ENCODE results near the gene SLC17A2. TPM values are rescaled to one million over a fixed set of nuclear protein-coding genes. Genes with fewer than 3 reads are reported as not detected.
A peak's percentile ranks its signal among the peaks of the same experiment; 100 is the strongest.

Gene SLC17A2
- total and polyA plus RNA-seq, 2 of the 8 experiments (the other 6 are each of a cell fraction or from before 2014, with no cell fraction given): not detected

GRCh38 chr6:25895771-25896170 lies 34.7 kb downstream of the SLC17A2 start:
- CTCF ChIA-PET (ENCODE audit: partially characterized antibody): interaction anchor here (0.6 to 1.6 kb wide), 4 partner anchors 13 to 178 kb away, joined by 3 to 6 read pairs (median 4); no protein-coding TSS in a partner anchor
- Histone ChIP-seq H4K8ac (ENCODE audit: extremely low read depth, insufficient read depth, low read length) (no peak overlapping the region), H3K4me2 (ENCODE audit: insufficient read depth in 1 of 2, low read depth in 2 of 2, low read length in 2 of 2) (no peak overlapping the region), H2BK5ac (ENCODE audit: low read depth, low read length) (no peak overlapping the region), H3K79me2 (ENCODE audit: control insufficient read depth in 1 of 2, insufficient read depth in 2 of 2, low read length in 2 of 2) (no peaks in the 10 kb centered on the region), H3K14ac (ENCODE audit: insufficient read length) (no peak overlapping the region), H2BK120ac (replicated peaks; ENCODE audit: low read depth, low read length) (no peak overlapping the region), H2AFZ (ENCODE audit: low read length) (0 out of 2 replicates have a peak overlapping the region, but pooled peaks have one; percentile 23), H3K4ac (replicated peaks; ENCODE audit: insufficient read length, low read depth, low read length) (no peak overlapping the region), H3K23ac (ENCODE audit: insufficient read length) (no peak overlapping the region), H3K79me1 (ENCODE audit: low read depth, low read length) (no peaks in the 10 kb centered on the region), H3K23me2 (ENCODE audit: low read depth, low read length) (no peaks in the 10 kb centered on the region), H3K27ac (ENCODE audit: low read depth, low read length) (no peak overlapping the region), H4K91ac (replicated peaks; ENCODE audit: insufficient read length, low read length) (no peak overlapping the region), H3K36me3 (ENCODE audit: control insufficient read depth in 2 of 4, insufficient read depth in 4 of 4, low read length in 3 of 4) (no peaks in the 10 kb centered on the region), H3K18ac (ENCODE audit: extremely low read depth, low read length) (no peak overlapping the region), H4K5ac (ENCODE audit: insufficient read length, low read depth, low read length) (no peak overlapping the region), H2BK12ac (ENCODE audit: low read depth, low read length) (no peak overlapping the region), H3K27me3 (replicated peaks in 1 of 4; ENCODE audit: control insufficient read depth in 3 of 4, extremely low read depth in 1 of 4, insufficient read depth in 3 of 4, low read length in 3 of 4) (no peaks in the 10 kb centered on the region), H2BK20ac (ENCODE audit: low read length) (no peak overlapping the region), H2AK5ac (ENCODE audit: low read depth, low read length) (no peak overlapping the region), H4K20me1 (replicated peaks in 1 of 2; ENCODE audit: control insufficient read depth in 1 of 2, insufficient read depth in 2 of 2, low read length in 2 of 2) (no peaks in the 10 kb centered on the region), H3K56ac (replicated peaks; ENCODE audit: insufficient read length, low read depth, low read length) (no peak overlapping the region), H3K9me3 (ENCODE audit: insufficient read depth in 2 of 2, low read depth in 1 of 2, low read length in 1 of 2) (no peaks in the 10 kb centered on the region), H3K4me3 (ENCODE audit: extremely low read depth in 1 of 4, insufficient read depth in 2 of 4, low read depth in 3 of 4, low read length in 4 of 4) (no peak overlapping the region), H3K9ac (replicated peaks in 1 of 4; ENCODE audit: extremely low read depth in 1 of 4, low read depth in 3 of 4, low read length in 3 of 4) (no peak overlapping the region), H3K4me1 (replicated peaks in 1 of 4; ENCODE audit: control insufficient read depth in 3 of 4, insufficient read depth in 4 of 4, low read length in 3 of 4) (peaks cover 0 to 14% (median 11%) of the 10 kb centered on the region in 4 experiments; a peak in 4 of 7 replicates), H2BK15ac (ENCODE audit: low read length) (no peak overlapping the region)
- TF ChIP-seq TBP (IDR thresholded peaks at IDR 0.05; ENCODE audit: low read depth, low read length): no peak
- peak; percentile 44; the same call in 1 of the 2 replicates for TF ChIP-seq MAFK (IDR thresholded peaks at IDR 0.05; ENCODE audit: low read depth, low read length)
- FAIRE-seq: no peak
- WGBS, 2 experiments (ENCODE audit: extremely low coverage in 1 of 2, insufficient coverage in 1 of 2, insufficient read length in 1 of 2, insufficient replicate concordance in 2 of 2, low coverage in 1 of 2, low lambda C conversion rate in 2 of 2, missing lambda C conversion rate in 1 of 2): 84% methylated on average over 1 of the region's 1 CpG; no CpG with 5 or more reads in 1 of the 2 experiments
- no peak for DNase-seq (ENCODE audit: low read depth in 1 of 2, low spot score in 2 of 2)
- POLR2A ChIA-PET (ENCODE audit: partially characterized antibody): no interaction called here

All from H1 (cell line).